ENCODE results near the gene TDRD1.

DNA sequence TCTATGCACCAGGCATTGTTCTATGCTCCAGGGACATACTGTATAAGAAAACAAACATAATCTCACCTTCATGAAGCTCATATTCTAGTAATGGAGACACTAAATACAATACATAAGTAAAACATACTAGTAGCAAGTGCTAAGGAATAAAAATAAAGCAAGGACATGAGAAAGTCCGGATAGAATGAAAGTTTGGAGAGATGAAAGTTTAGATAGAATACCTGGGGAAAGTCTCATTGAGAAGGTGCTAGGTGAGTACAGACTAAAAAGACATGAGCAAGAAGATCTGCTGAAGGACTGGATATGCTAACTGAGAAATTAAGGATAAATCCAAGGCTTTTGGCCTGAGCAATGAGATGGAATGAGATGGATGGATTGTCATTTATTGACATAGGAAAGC lies 39.1 kb upstream of the TDRD1 start:
- TF ChIP-seq, protein P1, sequence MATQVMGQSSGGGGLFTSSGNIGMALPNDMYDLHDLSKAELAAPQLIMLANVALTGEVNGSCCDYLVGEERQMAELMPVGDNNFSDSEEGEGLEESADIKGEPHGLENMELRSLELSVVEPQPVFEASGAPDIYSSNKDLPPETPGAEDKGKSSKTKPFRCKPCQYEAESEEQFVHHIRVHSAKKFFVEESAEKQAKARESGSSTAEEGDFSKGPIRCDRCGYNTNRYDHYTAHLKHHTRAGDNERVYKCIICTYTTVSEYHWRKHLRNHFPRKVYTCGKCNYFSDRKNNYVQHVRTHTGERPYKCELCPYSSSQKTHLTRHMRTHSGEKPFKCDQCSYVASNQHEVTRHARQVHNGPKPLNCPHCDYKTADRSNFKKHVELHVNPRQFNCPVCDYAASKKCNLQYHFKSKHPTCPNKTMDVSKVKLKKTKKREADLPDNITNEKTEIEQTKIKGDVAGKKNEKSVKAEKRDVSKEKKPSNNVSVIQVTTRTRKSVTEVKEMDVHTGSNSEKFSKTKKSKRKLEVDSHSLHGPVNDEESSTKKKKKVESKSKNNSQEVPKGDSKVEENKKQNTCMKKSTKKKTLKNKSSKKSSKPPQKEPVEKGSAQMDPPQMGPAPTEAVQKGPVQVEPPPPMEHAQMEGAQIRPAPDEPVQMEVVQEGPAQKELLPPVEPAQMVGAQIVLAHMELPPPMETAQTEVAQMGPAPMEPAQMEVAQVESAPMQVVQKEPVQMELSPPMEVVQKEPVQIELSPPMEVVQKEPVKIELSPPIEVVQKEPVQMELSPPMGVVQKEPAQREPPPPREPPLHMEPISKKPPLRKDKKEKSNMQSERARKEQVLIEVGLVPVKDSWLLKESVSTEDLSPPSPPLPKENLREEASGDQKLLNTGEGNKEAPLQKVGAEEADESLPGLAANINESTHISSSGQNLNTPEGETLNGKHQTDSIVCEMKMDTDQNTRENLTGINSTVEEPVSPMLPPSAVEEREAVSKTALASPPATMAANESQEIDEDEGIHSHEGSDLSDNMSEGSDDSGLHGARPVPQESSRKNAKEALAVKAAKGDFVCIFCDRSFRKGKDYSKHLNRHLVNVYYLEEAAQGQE (IDR thresholded peaks at IDR 0.05; ENCODE audit: borderline replicate concordance): no peak
- TF ChIP-seq, protein P2, sequence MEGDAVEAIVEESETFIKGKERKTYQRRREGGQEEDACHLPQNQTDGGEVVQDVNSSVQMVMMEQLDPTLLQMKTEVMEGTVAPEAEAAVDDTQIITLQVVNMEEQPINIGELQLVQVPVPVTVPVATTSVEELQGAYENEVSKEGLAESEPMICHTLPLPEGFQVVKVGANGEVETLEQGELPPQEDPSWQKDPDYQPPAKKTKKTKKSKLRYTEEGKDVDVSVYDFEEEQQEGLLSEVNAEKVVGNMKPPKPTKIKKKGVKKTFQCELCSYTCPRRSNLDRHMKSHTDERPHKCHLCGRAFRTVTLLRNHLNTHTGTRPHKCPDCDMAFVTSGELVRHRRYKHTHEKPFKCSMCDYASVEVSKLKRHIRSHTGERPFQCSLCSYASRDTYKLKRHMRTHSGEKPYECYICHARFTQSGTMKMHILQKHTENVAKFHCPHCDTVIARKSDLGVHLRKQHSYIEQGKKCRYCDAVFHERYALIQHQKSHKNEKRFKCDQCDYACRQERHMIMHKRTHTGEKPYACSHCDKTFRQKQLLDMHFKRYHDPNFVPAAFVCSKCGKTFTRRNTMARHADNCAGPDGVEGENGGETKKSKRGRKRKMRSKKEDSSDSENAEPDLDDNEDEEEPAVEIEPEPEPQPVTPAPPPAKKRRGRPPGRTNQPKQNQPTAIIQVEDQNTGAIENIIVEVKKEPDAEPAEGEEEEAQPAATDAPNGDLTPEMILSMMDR (IDR thresholded peaks at IDR 0.05; ENCODE audit: poor library complexity, severe bottlenecking): no peak
- TF ChIP-seq EZH2 (IDR thresholded peaks at IDR 0.05; ENCODE audit: borderline replicate concordance, insufficient read depth, low read length, poor library complexity, severe bottlenecking) (no peak), POLR2AphosphoS5 (IDR thresholded peaks at IDR 0.05) (no peak), EP300 (conservative IDR thresholded peaks at IDR 0.05; ENCODE audit: poor library complexity, severe bottlenecking) (no peak), SMC3 (conservative IDR thresholded peaks at IDR 0.05; ENCODE audit: poor library complexity) (no peak), TAF1 (IDR thresholded peaks at IDR 0.05; ENCODE audit: low read depth) (no peak), RAD21 (conservative IDR thresholded peaks at IDR 0.05) (no peak), MXI1 (conservative IDR thresholded peaks at IDR 0.05; ENCODE audit: poor library complexity, severe bottlenecking) (no peak)
